Activated CD4-positive, alpha-beta memory T cell treated with anti-CD3 and anti-CD28 coated beads, Interleukin-2, amount 10 ng/mL, durations not matched to agents 7 days and 5 days (primary cell): ENCODE results near the gene ELP4. TPM values are rescaled to one million over a fixed set of nuclear protein-coding genes. Genes with fewer than 3 reads are reported as not detected.

Experiments used
- CTCF ChIA-PET: fragments of 350-600 bp; sonication (Branson Sonifier 250); formaldehyde crosslinking; loops from one replicate; lab custom pipeline; 2021; ENCODE audit warnings: antibody characterized with exemption, inconsistent platforms; lab: Charles Lee
- POLR2A ChIA-PET: fragments of 350-600 bp; sonication (Branson Sonifier 250); formaldehyde crosslinking; loops from one replicate; lab custom pipeline; 2021; ENCODE audit warnings: antibody characterized with exemption; lab: Charles Lee
- DNase-seq: peaks from one replicate; pipeline ENCODE4 v3.0.0-alpha.2; 2020
- H3K27ac Mint-ChIP-seq: one replicate; pipeline ENCODE4 v1.8.0; 2021; ENCODE audit warnings: mild to moderate bottlenecking, mixed read lengths
- H3K27me3 Mint-ChIP-seq: one replicate; pipeline ENCODE4 v1.8.0; 2021; ENCODE audit warnings: mixed read lengths
- H3K36me3 Mint-ChIP-seq: one replicate; pipeline ENCODE4 v1.8.0; 2021; ENCODE audit warnings: low read depth, mixed read lengths
- H3K4me1 Mint-ChIP-seq: one replicate; pipeline ENCODE4 v1.8.0; 2021; ENCODE audit warnings: mixed read lengths
- H3K4me3 Mint-ChIP-seq: one replicate; pipeline ENCODE4 v1.8.0; 2021; ENCODE audit warnings: mild to moderate bottlenecking, mixed read lengths
- H3K9me3 Mint-ChIP-seq: one replicate; pipeline ENCODE4 v1.8.0; 2021; ENCODE audit warnings: mixed read lengths
- total RNA-seq, 2 experiments: library from RNA; stranded (reverse); gene quantifications; one replicate each; pipeline ENCODE4 v1.2.3, GENCODE V29; 2021

Gene ELP4
- total RNA-seq, 2 experiments from 2014 or later: 19.0 to 19.9 TPM

DNA sequence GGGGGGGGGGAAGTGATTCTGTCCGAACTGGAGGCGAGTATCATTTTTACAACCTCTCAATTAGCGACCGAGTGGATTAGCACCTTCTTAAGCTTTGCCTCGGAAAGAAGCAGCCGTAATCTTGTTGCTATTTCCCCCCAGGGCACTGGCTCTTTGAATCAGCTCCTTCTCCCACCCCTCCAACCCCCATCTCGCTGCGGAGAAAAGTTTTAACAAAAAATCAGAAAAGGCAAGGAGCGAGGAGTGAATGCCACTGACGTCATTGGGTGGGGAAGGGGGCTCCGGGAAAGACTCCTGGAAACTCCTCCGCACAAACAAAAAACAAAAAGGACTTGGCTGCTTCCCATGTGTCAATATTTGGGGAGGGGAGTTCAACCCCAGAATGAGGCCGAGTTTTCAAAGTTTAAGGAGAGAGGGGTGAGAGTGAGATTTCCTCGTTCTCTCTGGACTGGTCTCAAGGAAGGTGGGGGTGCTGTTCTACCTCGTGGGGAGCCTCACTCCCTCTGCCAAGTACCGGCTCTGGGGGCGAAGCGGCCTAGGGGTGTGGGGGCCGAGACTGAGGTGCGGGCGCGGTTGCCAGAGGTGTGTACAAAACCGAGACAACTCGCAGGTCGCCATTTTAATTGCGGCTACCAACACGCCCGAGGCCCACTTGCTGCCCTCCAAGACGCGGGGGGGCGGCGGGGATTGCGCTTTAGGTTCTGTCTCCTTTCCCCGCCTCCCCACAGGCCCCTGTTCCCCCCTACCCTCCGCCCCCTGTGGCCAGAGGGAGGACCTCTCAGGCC lies 304.0 kb downstream of the ELP4 start:
- CTCF ChIA-PET: no interaction called here
- Mint-ChIP-seq H3K4me3 (no peak overlapping the region), H3K27ac (no peak overlapping the region), H3K36me3 (peaks cover 11% of the 10 kb centered on the region), H3K27me3 (peaks cover 72% of the 10 kb centered on the region), H3K9me3 (no peaks in the 10 kb centered on the region), H3K4me1 (peaks cover 46% of the 10 kb centered on the region)
- DNase-seq: no peak
- POLR2A ChIA-PET: no interaction called here

DNA sequence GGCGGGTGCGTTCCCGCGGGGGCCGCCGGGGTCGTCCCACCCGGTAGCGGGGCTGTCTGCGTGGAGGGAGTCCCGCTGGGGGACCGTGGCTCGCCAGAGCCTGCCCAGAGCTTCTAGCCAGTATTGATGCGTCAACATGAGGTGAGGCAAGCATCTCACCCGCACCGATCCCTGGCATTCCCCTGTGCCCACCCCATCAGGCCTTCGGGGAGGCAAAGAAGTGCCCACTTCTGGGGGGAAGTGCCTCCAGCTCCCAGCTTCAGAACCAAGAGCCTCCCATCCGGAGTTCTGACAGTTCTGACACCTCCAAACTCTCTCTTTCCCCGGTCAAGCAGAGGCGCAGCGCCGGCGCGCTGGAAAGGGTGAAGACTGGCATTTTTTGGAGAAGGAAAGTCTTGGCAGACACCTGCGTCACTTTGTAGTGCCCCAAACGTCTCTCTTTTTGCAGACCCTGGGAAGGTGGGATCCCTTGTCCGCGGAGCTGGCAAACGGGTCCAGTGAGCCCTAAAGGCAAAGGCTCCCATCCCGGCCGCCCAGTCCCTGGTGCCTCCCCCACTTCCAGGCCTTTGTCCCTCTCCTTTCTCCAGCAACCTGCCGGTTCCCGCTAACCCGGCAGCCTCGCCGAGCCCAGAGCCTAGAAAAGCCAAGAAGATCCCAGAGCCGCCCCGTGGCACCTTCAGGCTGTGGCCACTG lies 304.8 kb downstream of the ELP4 start:
- Mint-ChIP-seq H3K4me1 (peaks cover 41% of the 10 kb centered on the region), H3K27ac (no peak overlapping the region), H3K36me3 (peaks cover 8% of the 10 kb centered on the region), H3K4me3 (no peak overlapping the region), H3K27me3 (peaks cover 71% of the 10 kb centered on the region), H3K9me3 (no peaks in the 10 kb centered on the region)
- no peak for DNase-seq
- ChIA-PET POLR2A (no interaction called here), CTCF (no interaction called here)

DNA sequence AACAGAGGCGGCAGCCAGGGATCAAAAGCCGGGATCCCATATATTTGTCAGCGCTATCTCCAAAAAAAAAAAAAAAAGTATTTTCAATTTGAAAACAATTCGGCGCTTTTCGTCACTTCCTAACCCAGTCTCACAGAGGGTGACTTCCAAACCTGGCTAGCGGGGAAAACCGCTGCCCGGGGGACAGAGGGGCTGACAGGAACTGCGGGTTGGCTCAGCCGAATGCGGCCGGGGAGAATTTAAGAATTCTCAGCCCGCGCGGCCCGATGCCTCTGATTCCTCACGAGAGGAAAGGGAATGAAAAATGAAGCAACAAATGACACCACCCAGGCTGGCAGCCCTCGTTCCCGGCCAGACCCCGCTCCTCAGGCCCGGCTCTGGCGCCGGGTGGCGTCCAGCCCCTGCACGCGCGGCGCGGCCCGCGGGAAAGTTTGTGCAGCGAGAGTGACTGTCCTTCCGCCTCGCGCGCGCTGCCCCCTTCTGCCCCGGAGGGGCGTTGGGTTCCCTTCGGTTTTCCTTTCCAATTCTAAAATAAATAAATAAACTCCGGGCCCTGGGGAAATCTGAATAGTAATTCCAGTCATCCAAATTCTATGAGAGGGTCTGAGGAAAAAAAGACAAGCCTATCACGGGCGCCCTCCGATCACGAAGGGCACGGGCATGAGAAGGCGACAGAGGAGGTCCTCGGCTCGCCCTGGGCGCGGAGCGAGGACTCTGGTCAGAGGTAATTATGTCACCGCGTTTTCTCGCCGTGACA lies 306.3 kb downstream of the ELP4 start:
- Mint-ChIP-seq H3K27ac (no peak overlapping the region), H3K4me1 (peaks cover 33% of the 10 kb centered on the region), H3K36me3 (peaks cover 5% of the 10 kb centered on the region), H3K4me3 (peak overlapping the region; percentile 1), H3K27me3 (peaks cover 77% of the 10 kb centered on the region), H3K9me3 (no peaks in the 10 kb centered on the region)
- no peak for DNase-seq
- CTCF ChIA-PET: no interaction called here
- POLR2A ChIA-PET: interaction anchor here (1.3 kb wide), 1 partner anchor 10 kb away, joined by 5 read pairs; no protein-coding TSS in a partner anchor

DNA sequence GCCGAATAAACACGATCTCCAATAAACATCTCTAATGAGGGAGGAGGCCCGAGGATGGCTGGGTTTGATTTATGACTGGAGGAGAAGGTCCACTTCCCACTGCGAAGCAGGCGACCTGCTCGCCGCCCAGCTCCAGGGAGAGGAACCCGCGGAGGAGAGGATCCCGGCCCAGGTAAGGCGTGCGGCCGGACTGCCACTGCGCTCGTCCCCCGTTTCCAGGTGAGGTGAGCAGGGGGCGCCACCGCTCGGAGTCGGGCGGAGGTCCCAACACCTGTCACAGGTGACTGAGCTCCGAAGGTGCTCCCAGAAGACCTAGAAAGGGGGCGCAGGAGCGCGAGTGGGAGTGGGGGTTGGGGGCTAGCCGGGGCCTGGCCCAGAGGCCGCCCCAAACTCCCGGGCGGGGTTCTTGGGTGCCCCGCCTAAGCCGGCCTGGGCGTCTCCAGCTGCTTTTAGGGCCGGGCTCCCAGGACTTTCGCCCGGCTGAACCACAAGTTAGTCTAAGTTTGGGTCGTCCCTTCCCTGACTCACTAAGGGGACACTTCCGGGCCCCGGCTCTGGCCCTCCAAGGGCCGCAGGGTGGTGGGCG lies 307.0 kb downstream of the ELP4 start:
- Mint-ChIP-seq H3K36me3 (peaks cover 5% of the 10 kb centered on the region), H3K9me3 (no peaks in the 10 kb centered on the region), H3K4me1 (peaks cover 30% of the 10 kb centered on the region), H3K4me3 (peak overlapping the region; percentile 1), H3K27ac (no peak overlapping the region), H3K27me3 (peaks cover 76% of the 10 kb centered on the region)
- ChIA-PET POLR2A (interaction anchor here (1.3 kb wide), 1 partner anchor 9 kb away, joined by 5 read pairs; no protein-coding TSS in a partner anchor), CTCF (no interaction called here)
- no peak for DNase-seq

DNA sequence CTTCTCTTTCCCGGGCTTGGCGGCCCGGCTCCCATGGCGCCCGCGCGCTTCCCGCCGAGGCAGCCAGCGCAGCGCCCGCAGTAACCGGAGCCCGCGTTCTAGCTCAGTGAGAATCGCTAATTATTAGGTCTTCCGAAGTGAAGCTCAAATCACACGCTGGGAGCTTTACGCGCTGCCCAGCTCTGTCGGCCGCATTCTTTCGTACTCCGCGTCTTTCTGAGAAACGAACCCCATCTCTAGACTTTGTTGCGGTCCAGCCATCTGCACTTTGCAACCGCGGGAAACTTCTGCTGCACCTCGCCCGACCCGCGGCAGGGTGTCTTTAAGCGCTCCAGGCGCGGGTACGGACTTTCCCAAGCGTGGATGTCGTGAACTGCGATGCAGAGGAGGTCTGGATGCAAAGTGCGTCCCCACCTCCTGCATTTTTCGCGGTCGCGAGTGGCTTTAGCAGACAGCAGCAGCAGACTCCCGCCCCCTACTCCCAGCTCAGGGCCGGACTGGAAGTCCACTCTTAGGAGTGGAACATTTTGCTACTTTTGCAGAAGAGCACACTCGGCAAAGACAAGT lies 307.6 kb downstream of the ELP4 start:
- DNase-seq: no peak
- H3K4me1 Mint-ChIP-seq: peaks cover 27% of the 10 kb centered on the region
- POLR2A ChIA-PET: interaction anchor here (1.3 kb wide), 1 partner anchor 8 kb away, joined by 5 read pairs; no protein-coding TSS in a partner anchor
- no peak overlapping the region for H3K4me3 Mint-ChIP-seq
- H3K27ac Mint-ChIP-seq: no peak overlapping the region
- peaks cover 7% of the 10 kb centered on the region for H3K36me3 Mint-ChIP-seq
- H3K9me3 Mint-ChIP-seq: no peaks in the 10 kb centered on the region
- CTCF ChIA-PET: no interaction called here
- H3K27me3 Mint-ChIP-seq: peaks cover 78% of the 10 kb centered on the region

DNA sequence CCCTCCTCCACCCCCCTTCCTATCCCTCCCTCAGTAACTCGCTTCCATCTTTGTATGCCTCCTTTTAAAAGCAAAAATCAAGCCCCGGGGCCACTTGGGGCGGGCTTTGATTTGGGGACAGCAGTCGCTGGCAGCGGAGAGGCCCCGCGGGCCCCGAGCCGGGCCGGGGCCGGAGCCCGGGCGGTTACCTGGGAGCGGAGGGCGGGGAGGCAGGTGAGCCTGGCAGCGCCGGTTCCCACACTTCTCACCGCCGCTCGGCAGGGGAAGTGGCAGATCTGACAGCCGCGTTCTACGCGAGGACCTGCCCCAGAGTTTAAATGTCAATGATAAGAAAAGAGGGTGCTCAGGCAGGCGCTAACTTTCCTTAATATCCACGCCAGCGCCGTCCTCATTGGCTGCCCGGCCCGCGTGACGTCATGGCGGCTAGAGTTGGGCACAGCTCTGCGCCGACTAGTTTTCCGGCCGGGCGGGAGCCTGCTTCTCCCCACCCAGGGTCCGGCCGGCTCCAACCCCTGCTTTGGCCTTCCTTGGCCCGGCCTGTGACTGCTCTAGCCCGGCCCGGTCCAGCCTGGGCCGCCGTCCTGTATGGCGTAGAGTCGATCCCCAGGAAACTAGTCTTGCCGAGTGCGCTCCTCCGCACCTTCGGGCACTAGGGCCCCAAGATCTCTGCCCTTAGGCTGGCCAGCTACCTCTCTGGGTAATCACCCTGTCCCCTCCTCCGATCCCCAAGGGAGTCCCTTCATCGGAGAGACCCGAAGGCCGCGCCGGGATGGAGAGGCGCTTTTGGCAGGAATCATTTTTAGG lies 308.3 kb downstream of the ELP4 start:
- peaks cover 78% of the 10 kb centered on the region for H3K27me3 Mint-ChIP-seq
- H3K27ac Mint-ChIP-seq: no peak overlapping the region
- peaks cover 6% of the 10 kb centered on the region for H3K36me3 Mint-ChIP-seq
- CTCF ChIA-PET: no interaction called here
- POLR2A ChIA-PET: interaction anchor here (1.3 kb wide), 1 partner anchor 8 kb away, joined by 5 read pairs; no protein-coding TSS in a partner anchor
- peaks cover 21% of the 10 kb centered on the region for H3K4me1 Mint-ChIP-seq
- H3K4me3 Mint-ChIP-seq: no peak overlapping the region
- DNase-seq: no peak
- no peaks in the 10 kb centered on the region for H3K9me3 Mint-ChIP-seq

DNA sequence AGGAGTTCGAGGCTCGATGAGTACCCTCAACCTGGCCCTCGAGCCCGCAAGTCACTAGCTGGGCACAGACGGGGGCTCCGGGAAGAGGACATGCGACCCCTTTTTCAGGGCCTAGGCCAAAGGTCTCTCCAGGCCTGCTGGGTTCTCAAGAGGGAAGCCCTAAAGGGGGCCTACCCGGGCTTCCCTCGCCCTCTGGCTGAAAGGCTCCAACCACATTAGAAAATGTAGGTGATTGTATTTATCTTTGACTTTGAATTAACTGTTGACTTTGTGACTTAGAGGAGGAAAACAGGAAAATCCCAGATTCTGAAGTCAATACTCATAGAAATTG lies 308.8 kb downstream of the ELP4 start:
- DNase-seq: no peak
- peaks cover 20% of the 10 kb centered on the region for H3K4me1 Mint-ChIP-seq
- ChIA-PET POLR2A (no interaction called here), CTCF (no interaction called here)
- H3K9me3 Mint-ChIP-seq: no peaks in the 10 kb centered on the region
- H3K4me3 Mint-ChIP-seq: no peak overlapping the region
- peaks cover 79% of the 10 kb centered on the region for H3K27me3 Mint-ChIP-seq
- peaks cover 6% of the 10 kb centered on the region for H3K36me3 Mint-ChIP-seq
- H3K27ac Mint-ChIP-seq: no peak overlapping the region

DNA sequence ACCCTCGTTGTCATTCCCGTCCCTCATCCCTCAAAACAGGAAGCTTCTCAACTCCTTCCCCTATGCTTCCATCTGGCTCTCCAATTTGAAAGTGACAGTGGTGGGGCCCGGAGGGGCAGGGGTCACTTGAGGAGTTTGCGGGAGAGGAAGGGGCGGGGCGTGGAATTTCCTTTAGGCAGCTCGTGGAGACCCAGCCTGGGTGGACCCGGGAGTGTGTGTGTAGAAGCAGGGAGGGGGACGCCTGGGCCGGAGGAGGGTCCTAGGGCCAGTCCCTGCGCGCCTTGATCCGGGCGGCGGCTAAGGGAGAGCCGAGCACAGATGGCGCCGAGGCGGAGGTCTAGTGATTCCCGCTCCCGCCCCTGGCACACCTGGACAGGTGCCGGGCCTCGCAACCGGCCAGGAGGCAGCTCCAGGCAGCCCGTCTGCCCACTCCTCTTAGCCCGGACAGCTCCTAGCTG lies 309.3 kb downstream of the ELP4 start:
- Mint-ChIP-seq H3K27me3 (peaks cover 80% of the 10 kb centered on the region), H3K4me3 (no peak overlapping the region), H3K4me1 (peaks cover 17% of the 10 kb centered on the region), H3K9me3 (no peaks in the 10 kb centered on the region), H3K36me3 (peaks cover 6% of the 10 kb centered on the region), H3K27ac (no peak overlapping the region)
- no peak for DNase-seq
- CTCF ChIA-PET: no interaction called here
- POLR2A ChIA-PET: no interaction called here

DNA sequence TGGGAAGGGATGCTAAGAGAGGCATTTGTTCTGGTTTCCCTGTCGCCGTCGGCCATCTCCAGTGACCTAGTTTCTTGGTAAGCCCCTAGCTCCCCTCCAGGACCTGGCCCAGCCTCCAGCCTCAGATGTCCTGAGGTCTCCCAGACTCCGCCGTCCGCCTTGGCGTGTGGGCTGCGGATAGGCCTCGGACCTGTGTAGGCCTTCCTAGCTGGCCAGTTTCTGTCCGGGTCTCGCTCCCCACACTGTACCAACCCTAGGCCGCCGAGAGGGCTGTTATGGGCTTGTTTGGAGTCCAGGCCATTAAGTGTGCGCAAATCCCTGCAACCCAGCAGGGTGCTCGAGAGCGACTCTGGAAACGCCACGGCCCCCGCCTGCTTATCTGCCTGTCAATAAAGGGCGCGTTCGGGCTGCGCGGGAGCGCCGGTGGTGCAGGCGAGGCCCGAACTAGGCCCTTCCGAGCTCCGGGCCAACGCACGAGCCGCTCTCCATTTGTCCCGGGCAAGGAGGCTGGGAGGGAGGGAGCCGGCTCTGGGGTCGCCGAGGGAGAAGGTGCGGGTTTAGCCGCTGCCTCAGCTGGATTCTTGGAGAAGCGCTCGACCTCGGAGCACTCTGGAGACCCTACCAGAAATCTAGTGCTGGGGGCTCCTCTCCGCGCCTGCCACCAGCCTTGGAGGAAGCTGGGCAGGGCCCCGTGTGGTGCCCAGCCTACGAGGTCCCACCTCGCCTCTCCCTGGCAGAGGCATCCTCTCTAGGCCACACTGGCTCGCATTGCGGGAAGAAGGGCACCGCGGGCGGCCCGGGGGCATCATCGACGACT lies 310.3 kb downstream of the ELP4 start:
- peaks cover 82% of the 10 kb centered on the region for H3K27me3 Mint-ChIP-seq
- H3K4me3 Mint-ChIP-seq: no peak overlapping the region
- H3K27ac Mint-ChIP-seq: no peak overlapping the region
- POLR2A ChIA-PET: interaction anchor here (0.9 kb wide), 1 partner anchor 13 kb away, joined by 3 read pairs; no protein-coding TSS in a partner anchor
- peaks cover 16% of the 10 kb centered on the region for H3K4me1 Mint-ChIP-seq
- CTCF ChIA-PET: no interaction called here
- H3K36me3 Mint-ChIP-seq: peaks cover 11% of the 10 kb centered on the region
- H3K9me3 Mint-ChIP-seq: no peaks in the 10 kb centered on the region
- DNase-seq: no peak

DNA sequence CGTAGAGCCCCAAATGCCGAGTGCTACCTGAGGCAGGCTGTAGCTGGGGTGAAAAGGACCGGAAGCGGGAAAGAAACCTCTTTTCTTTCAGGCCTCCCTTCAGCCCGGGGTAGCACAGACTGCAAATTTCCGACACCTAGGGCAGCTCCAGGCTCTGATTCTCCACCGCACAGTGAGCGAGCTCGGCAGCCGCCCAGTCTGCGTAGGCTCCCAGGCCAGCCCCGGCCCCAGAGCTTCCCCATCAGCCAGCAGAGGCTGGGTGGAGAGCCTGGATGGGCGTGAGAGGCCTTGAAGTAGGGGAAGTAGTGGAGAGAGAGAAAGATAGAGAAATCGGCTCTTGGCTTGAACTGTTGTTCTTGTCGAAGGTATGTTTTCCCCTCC lies 310.9 kb downstream of the ELP4 start:
- ChIA-PET CTCF (no interaction called here), POLR2A (interaction anchor here (0.9 kb wide), 1 partner anchor 14 kb away, joined by 3 read pairs; no protein-coding TSS in a partner anchor)
- no peak for DNase-seq
- H3K36me3 Mint-ChIP-seq: peaks cover 12% of the 10 kb centered on the region
- H3K27me3 Mint-ChIP-seq: peaks cover 82% of the 10 kb centered on the region
- H3K4me1 Mint-ChIP-seq: peaks cover 11% of the 10 kb centered on the region
- H3K27ac Mint-ChIP-seq: no peak overlapping the region
- H3K9me3 Mint-ChIP-seq: no peaks in the 10 kb centered on the region
- no peak overlapping the region for H3K4me3 Mint-ChIP-seq

DNA sequence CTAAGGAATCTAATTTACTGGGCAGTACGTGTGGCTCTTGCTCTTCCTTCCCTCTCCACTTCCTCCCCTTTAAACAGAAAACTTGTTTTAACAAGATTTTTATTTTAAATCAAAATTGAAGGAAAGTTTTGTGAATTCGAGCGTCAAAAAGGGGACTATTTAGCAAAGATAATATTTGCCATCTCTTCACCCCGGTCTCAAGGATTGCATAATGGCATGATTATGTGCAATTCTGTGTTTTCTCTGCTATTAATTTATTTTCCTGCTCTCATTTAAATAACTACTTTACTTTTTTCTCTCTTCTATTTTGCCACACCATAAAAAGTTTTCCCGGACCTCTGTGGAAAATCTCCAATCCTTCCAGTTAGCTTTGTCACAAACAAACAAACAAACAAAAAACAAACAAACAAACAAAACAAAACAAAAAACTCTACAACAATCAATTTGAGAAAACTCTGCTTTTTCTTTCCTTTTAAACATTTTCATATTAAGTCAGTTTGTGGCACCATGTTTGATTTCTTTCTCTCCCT lies 311.7 kb downstream of the ELP4 start:
- Mint-ChIP-seq H3K4me1 (peaks cover 9% of the 10 kb centered on the region), H3K36me3 (peaks cover 12% of the 10 kb centered on the region), H3K27ac (no peak overlapping the region), H3K9me3 (no peaks in the 10 kb centered on the region), H3K27me3 (peaks cover 84% of the 10 kb centered on the region), H3K4me3 (no peak overlapping the region)
- ChIA-PET POLR2A (no interaction called here), CTCF (no interaction called here)
- no peak for DNase-seq
